Colon (tissue), 2 donors: ENCODE data around the gene TDG.
"Not testable (repeated sequence)": the region's sequence is repeated elsewhere in the genome, so short reads cannot be mapped to it uniquely, and the experiment has no call there.

Experiments
- FAIRE-seq: peaks from 2 replicates; lab custom pipeline; 2012; peaks lifted over from hg19 to GRCh38; lab: Jason Lieb, UNC
- donor health status: control.
- donor health status: control.

Gene TDG

DNA sequence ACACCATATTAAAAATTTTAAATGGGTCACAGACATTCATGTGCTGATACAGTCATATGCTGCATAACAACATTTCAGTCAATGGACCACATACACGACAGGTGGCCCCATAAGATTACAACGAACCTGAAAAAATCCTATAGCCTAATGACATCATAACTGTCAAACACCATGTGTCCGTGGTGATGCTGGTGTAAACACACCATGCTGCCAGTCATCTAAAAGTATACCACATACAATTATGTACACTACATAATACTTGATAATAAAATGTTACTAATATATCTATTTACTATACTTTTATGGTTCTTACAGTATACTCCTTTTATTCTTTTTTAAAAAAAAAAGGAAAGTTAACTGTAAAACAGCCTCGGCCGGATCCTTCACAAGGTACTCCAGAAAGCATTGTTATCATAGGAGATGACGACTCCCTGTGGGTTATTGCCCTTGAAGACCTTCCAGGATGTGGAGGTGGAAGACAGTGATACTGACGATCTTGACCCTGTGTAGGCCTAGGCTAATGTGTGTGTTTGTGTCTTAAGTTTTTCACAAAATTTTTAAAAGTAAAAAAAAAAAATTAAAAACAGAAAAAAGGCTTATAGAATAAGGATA, 5.0 kb upstream of the TDG start:
- no peak for FAIRE-seq

- no peak for FAIRE-seq
Observed at GRCh38 chr12:103962493-103962892, 3.2 kb upstream of the TDG start.

- FAIRE-seq, result no peak
Observed at GRCh38 chr12:103964805-103965204, 867 bp upstream of the TDG start.

- no peak for FAIRE-seq
Observed at GRCh38 chr12:103965255-103965589, 450 bp upstream of the TDG start.

DNA sequence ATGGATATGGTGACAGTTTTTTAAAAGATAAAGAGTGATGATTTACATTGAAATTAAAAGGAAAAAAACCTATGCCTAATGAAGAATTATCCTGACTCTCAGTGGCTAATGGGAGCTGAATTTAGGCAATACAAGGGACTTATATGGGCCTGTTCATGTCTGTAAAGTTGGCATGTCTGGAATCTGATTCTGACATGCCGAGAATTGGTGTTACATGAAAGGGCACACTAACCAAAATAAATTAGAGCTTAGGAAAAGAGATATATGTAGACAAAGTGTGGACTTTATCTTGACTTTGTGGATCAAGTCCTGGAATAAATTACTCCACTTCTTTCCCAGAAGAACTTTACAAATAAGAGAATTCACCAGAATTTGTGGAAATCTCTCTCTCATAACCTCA, 1.1 kb downstream of the TDG start:
- no peak for FAIRE-seq

DNA sequence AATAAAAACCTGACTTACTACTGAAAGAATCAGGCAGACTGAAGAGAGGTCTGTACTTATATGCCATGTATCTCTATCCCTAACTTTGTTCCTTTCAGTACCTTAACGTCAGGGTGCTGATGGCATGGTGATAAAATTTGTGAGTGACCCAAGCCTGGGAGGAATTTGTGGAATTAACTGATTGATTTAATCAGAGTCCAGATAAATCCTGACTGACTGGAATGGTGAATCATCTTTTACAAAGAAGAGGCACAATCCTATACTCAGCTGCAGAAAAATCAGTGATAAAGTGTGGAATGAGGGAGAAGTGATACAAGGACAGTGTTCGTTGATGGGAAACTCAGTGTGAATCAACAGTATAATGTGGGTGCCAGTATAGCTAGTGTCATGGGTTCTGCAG, 3.7 kb downstream of the TDG start:
- no peak for FAIRE-seq

- no peak for FAIRE-seq
Observed at GRCh38 chr12:103973909-103974308, 8.2 kb downstream of the TDG start.

GRCh38 chr12:103975368-103975767, 9.7 kb downstream of the TDG start:
- no peak for FAIRE-seq

DNA sequence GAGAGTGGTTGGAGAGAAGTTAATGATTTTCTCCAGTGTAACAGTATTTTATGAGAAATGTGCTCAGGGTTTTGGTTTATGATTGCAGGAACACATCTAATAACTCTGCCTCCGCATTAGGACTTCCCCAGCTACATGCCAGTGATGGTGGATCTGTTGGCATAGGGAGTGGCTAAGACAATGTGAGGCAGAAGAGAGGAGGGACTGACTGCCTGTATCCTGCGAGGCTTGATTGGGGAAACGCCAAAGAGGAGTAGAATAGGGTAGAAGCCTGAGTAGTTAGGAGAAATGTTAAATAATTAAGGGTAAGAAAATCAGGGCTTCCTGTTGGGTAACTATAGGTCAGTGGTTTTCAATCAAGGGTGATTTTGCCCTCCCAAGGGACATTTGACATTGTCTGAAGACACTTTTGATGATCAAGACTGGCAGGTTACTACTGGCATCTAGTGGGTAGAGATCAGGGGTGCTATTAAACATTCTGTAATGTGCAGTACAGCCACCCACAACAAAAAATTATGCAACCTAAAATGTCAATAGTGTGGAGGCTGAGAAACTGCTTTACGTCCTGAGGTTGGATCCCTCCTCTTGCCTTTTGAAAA, 12.8 kb downstream of the TDG start:
- FAIRE-seq, result no peak

DNA sequence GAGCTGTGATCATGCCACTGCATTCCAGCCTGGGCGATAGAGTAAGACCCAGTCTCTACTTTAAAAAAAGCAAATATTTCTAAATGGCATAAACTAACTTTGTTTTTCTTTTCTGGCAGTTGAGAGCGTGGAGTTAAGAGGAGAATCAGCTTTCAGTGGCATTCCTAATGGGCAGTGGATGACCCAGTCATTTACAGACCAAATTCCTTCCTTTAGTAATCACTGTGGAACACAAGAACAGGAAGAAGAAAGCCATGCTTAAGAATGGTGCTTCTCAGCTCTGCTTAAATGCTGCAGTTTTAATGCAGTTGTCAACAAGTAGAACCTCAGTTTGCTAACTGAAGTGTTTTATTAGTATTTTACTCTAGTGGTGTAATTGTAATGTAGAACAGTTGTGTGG, 21.2 kb downstream of the TDG start:
- no peak for FAIRE-seq

DNA sequence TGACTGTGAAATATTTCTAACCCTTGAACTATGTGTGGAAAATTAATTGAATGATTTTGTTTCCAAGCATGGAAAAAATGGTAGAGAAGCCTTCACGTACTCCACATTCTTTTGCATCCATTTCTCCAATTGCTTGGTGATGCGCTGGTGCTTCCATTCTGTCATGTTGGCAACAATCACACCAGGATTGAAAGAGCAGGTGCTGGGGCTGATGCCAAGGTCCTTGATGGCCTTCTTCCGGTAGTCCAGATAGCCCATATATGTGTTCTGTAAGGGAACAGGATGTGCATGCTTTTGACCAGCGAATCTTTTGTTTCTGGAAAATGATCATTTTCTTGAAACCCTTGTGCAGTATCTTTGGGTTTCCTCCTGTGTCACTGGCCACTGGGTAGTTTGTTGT, 28.6 kb downstream of the TDG start:
- FAIRE-seq, result no peak

GRCh38 chr12:103996595-103996994, 30.9 kb downstream of the TDG start:
- no peak for FAIRE-seq

DNA sequence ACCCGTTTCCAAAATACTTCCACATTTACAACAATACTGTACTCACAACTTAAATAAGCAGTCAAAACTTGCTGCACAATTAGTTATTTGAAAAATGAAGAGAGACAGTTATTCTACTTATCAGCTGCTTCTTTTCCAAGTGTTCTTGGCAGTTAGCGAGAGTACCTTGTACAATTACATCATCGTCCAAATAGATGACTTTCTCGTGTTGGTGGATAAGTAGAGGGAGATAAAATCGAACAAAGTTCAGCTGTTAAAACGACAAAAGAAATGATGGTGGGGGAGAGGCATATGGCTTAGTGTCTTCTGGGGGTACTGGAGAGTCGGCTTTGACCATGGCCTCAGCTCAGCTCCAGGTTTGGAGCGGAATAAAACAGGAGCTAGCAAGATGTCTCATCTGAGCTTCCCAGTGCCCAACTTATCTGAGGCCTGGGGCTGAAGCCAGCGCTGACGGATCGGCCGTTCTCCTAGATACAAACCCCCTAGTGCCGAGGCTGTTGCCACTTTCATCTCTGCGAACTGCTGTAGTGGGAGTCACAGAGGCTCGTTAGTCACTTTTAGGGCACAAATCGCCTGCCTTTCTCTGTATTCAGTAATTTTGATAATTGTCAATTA, 31.7 kb downstream of the TDG start:
- FAIRE-seq, result no peak

GRCh38 chr12:103998976-103999375, 33.3 kb downstream of the TDG start:
- FAIRE-seq, result no peak

GRCh38 chr12:104000807-104001434, 35.2 kb downstream of the TDG start:
- no peak for FAIRE-seq

GRCh38 chr12:104002686-104003085, 37.0 kb downstream of the TDG start:
- FAIRE-seq, result no peak

DNA sequence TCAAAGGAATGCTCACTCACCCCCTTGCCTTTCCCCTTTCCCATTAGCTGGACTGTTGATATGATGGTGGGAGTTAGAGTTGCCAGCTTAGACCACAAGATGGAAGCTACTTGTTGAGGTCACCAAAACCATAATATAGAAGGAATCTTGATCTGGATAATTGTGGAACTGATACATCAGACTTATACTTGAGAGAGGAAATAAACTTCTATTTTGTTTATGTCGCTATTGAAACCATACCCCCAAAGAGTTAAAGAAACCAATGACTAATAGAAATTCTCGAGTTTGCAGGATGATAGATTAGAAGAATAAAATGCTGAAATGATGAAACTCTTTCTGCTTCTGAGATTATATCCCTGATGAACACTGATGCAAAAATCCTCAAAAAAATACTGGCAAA, 37.9 kb downstream of the TDG start:
- no peak for FAIRE-seq

GRCh38 chr12:104006929-104007328, 41.3 kb downstream of the TDG start:
- no peak for FAIRE-seq

DNA sequence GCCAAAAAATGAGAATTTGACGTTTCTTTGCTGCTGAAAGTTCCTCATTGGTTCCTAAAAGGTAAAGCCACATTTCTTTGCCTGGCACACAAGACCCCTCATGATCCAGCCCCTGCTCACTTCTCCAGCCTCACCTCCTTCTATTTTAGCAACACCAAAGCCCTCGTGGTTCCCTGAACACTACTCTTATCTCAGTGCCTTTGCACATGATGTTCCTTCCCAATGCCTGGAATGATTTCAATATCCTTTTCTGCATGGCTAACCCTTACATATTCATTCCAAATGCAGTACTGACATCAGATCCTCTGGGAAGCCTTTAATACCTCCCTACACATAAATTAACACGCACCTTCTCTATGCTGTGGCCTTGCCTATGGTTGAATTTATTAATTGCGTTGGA, 44.4 kb downstream of the TDG start:
- no peak for FAIRE-seq

- FAIRE-seq, result no peak
Observed at GRCh38 chr12:104010606-104011169, 45.0 kb downstream of the TDG start.

DNA sequence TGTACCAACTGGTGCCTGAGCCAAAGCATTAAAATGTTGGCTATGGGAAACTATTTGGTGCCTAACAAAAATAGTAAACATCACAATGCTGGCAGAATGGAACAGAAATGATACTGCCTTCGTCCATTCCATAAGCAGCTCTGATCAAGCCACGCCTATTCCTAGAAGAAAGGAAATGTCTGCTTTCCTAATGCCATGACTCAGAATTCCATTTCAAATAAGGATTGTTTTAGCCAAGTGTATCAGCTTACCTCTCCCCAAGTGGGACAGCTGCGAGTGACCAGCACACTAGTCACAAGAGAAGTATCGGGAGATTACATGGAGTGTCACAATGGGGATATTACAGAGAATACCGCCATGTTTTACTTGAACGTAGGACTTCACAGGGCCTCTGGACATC, 45.6 kb downstream of the TDG start:
- FAIRE-seq, result no peak

- no peak for FAIRE-seq
Observed at GRCh38 chr12:104012331-104012730, 46.7 kb downstream of the TDG start.

- not testable (repeated sequence) for FAIRE-seq
Observed at GRCh38 chr12:104021862-104022261, 56.2 kb downstream of the TDG start.
